Activated T-cell treated with anti-CD3 and anti-CD28 coated beads for 1 hour (primary cell): ENCODE measurements around the gene MAP1S.

ENCODE experiments used
- DNase-seq: peaks from one replicate; pipeline ENCODE4 v3.0.0-alpha.2; 2020; ENCODE audit warnings: low read depth

Gene MAP1S

GRCh38 chr19:17718947-17719711 is at the start of gene MAP1S:
TSS of gene MAP1S (plus strand) at chr19:17719480. CDS start at chr19:17719503, 23 bp downstream.
- DNase-seq = peak; percentile 55

GRCh38 chr19:17671906-17672305 is 47.4 kb upstream of the MAP1S start:
- no peak for DNase-seq

GRCh38 chr19:17673937-17674799 is 45.1 kb upstream of the MAP1S start:
- DNase-seq = no peak

- no peak for DNase-seq
Observed at GRCh38 chr19:17676295-17676694, 43.0 kb upstream of the MAP1S start.

- DNase-seq = no peak
Observed at GRCh38 chr19:17677002-17677401, 42.3 kb upstream of the MAP1S start.

GRCh38 chr19:17678836-17679235 is 40.4 kb upstream of the MAP1S start:
- DNase-seq = no peak

GRCh38 chr19:17679526-17680229 is 39.6 kb upstream of the MAP1S start:
- no peak for DNase-seq

- peak; percentile 23 for DNase-seq
Observed at GRCh38 chr19:17680230-17680722, 39.0 kb upstream of the MAP1S start.

GRCh38 chr19:17681505-17682125 is 37.7 kb upstream of the MAP1S start:
- peak; percentile 27 for DNase-seq

GRCh38 chr19:17682273-17682672 is 37.0 kb upstream of the MAP1S start:
- DNase-seq = no peak

GRCh38 chr19:17683078-17683477 is 36.2 kb upstream of the MAP1S start:
- no peak for DNase-seq

GRCh38 chr19:17684256-17684655 is 35.0 kb upstream of the MAP1S start:
- DNase-seq = no peak

- DNase-seq = no peak
Observed at GRCh38 chr19:17685451-17686022, 33.7 kb upstream of the MAP1S start.

- no peak for DNase-seq
Observed at GRCh38 chr19:17686023-17686521, 33.2 kb upstream of the MAP1S start.

- DNase-seq = no peak
Observed at GRCh38 chr19:17686592-17687024, 32.7 kb upstream of the MAP1S start.

- DNase-seq = no peak
Observed at GRCh38 chr19:17687141-17687856, 32.0 kb upstream of the MAP1S start.

- DNase-seq = peak; percentile 18
Observed at GRCh38 chr19:17687857-17688784, 31.2 kb upstream of the MAP1S start, which contains the start of gene UNC13A. TSS of gene UNC13A (minus strand) at chr19:17688354. CDS start at chr19:17688199, 155 bp downstream.

- no peak for DNase-seq
Observed at GRCh38 chr19:17688853-17689595, 30.3 kb upstream of the MAP1S start.

GRCh38 chr19:17692566-17692965 is 26.7 kb upstream of the MAP1S start:
- no peak for DNase-seq
